DND-41 (cell line): Measurements from ENCODE around the gene GRAP2.
"Not testable (repeated sequence)": the region's sequence is repeated elsewhere in the genome, so short reads cannot be mapped to it uniquely, and the experiment has no call there.

Experiments used
- ATAC-seq: fragments of 200-7000 bp; cut with Tn5 transposase; 3 replicates; pipeline ENCODE4 v1.9.1; 2021; ENCODE audit warnings: low read depth; ENCODE audit not compliant: insufficient read depth
- DNase-seq: peaks from one replicate; pipeline ENCODE4 v3.0.0-alpha.2; 2020
- H2AFZ ChIP-seq: 2 replicates; pipeline ENCODE4 v1.6.0; 2012; ENCODE audit warnings: low read depth, low read length
- H3K27ac ChIP-seq: 2 replicates; pipeline ENCODE4 v1.5.1; 2012; ENCODE audit warnings: low read length, inconsistent platforms
- H3K27me3 ChIP-seq: fragments of 200-600 bp; sonication (generic); 2 replicates; pipeline ENCODE4 v1.6.0; 2012; ENCODE audit warnings: low read length, mild to moderate bottlenecking, inconsistent platforms; ENCODE audit not compliant: insufficient read depth, poor library complexity
- H3K36me3 ChIP-seq: 2 replicates; pipeline ENCODE4 v1.5.1; 2012; ENCODE audit warnings: low read length, inconsistent platforms; ENCODE audit not compliant: insufficient read depth
- H3K4me1 ChIP-seq: 2 replicates; pipeline ENCODE4 v1.5.1; 2012; ENCODE audit warnings: mild to moderate bottlenecking, low read length; ENCODE audit not compliant: insufficient read depth
- H3K4me2 ChIP-seq: 2 replicates; pipeline ENCODE4 v1.6.0; 2012; ENCODE audit warnings: mild to moderate bottlenecking, moderate library complexity, low read length, inconsistent platforms; ENCODE audit not compliant: insufficient read depth
- H3K4me3 ChIP-seq, 2 experiments: fragments of 200-600 bp in 1 of 2; shearing (Covaris generic) in 1 of 2; 2 replicates each; pipeline ENCODE4 v1.5.1; 2012 to 2016; ENCODE audit warnings: inconsistent platforms in 2 of 2, low read length in 2 of 2, mild to moderate bottlenecking in 2 of 2, low read depth in 1 of 2, moderate library complexity in 1 of 2
- H3K79me2 ChIP-seq: 2 replicates; pipeline ENCODE4 v1.6.0; 2012; ENCODE audit warnings: low read length, inconsistent platforms; ENCODE audit not compliant: insufficient read depth
- H3K9ac ChIP-seq: 2 replicates; pipeline ENCODE4 v1.6.0; 2012; ENCODE audit warnings: low read depth, mild to moderate bottlenecking, inconsistent platforms, low read length, moderate library complexity
- H3K9me3 ChIP-seq: 2 replicates; pipeline ENCODE4 v1.5.1; 2012; ENCODE audit warnings: low read length, moderate library complexity, mild to moderate bottlenecking, inconsistent platforms; ENCODE audit not compliant: insufficient read depth, severe bottlenecking
- H4K20me1 ChIP-seq: 2 replicates; pipeline ENCODE4 v1.6.0; 2012; ENCODE audit warnings: low read length; ENCODE audit not compliant: insufficient read depth
- CTCF ChIP-seq: IDR thresholded peaks from 2 replicates; pipeline ENCODE4 v1.5.1; 2012; ENCODE audit warnings: borderline replicate concordance, low read length, moderate library complexity, mild to moderate bottlenecking; ENCODE audit not compliant: poor library complexity, severe bottlenecking; ENCODE audit errors: extremely low read depth
- EZH2 ChIP-seq: IDR thresholded peaks from 3 replicates; pipeline ENCODE4 v1.6.1; 2012; ENCODE audit warnings: borderline replicate concordance, low read depth, mild to moderate bottlenecking, moderate library complexity, low read length, inconsistent platforms; ENCODE audit not compliant: severe bottlenecking

Gene GRAP2

DNA sequence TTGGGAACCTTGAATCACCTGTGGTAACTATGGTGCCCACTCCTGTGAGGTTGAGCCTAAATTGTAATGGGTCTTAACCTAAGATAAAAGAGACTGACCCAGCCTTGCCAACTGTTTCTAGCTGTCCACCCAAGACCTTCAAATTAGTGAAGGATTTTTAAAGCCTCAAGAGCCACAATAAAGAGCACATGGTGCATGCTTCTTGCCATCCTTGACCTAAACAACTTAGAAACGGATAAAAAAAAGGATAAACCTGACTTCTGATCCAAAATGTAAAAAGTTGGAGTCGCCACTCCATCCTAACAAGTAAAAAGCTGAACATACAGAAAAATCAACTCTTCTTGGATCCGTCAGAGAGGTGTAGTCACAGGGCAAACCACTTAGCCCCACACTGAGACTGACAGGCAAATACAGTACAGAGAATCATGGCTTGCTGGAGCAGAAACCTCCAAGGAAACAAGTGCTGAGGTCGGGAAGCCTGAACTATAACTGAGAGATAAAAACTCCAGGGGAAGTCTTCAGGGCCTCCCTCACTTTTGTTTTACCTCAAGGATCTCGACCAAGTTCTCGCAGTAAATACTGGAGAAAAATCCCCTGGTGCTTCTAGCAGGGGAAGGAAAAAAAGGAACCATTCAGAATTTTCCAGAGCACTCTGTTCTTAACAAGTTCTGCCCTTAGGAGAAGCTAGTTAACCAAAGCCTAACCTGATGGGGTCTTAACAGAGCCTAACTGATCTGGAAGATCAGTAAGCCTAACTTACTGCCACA lies 23.6 kb upstream of the GRAP2 start:
- ATAC-seq: no peak

GRCh38 chr22:39880722-39881121 lies 20.2 kb upstream of the GRAP2 start:
- Histone ChIP-seq H3K4me2 (no peak overlapping the region), H3K27me3 (no peaks in the 10 kb centered on the region), H2AFZ (no peak overlapping the region), H3K27ac (no peak overlapping the region), H3K36me3 (no peaks in the 10 kb centered on the region), H3K4me1 (no peaks in the 10 kb centered on the region), H3K4me3 (no peak overlapping the region), H4K20me1 (no peaks in the 10 kb centered on the region), H3K79me2 (no peaks in the 10 kb centered on the region), H3K9ac (no peak overlapping the region), H3K9me3 (no peaks in the 10 kb centered on the region)
- TF ChIP-seq EZH2 (no peak), CTCF (no peak)
- ATAC-seq (no peak), DNase-seq (no peak)

More for the DNA sequence above, 23.6 kb upstream of the GRAP2 start:
- DNase-seq: no peak
- no peaks in the 10 kb centered on the region for H3K79me2 ChIP-seq
- no peaks in the 10 kb centered on the region for H3K9me3 ChIP-seq
- H3K27ac ChIP-seq: no peak overlapping the region
- no peaks in the 10 kb centered on the region for H3K36me3 ChIP-seq
- TF ChIP-seq EZH2: no peak
- TF ChIP-seq CTCF: no peak
- H3K4me2 ChIP-seq: no peak overlapping the region
- no peak overlapping the region for H3K9ac ChIP-seq
- H2AFZ ChIP-seq: no peak overlapping the region
- H3K4me1 ChIP-seq: no peaks in the 10 kb centered on the region
- H3K27me3 ChIP-seq: no peaks in the 10 kb centered on the region
- H3K4me3 ChIP-seq: no peak overlapping the region
- H4K20me1 ChIP-seq: no peaks in the 10 kb centered on the region

DNA sequence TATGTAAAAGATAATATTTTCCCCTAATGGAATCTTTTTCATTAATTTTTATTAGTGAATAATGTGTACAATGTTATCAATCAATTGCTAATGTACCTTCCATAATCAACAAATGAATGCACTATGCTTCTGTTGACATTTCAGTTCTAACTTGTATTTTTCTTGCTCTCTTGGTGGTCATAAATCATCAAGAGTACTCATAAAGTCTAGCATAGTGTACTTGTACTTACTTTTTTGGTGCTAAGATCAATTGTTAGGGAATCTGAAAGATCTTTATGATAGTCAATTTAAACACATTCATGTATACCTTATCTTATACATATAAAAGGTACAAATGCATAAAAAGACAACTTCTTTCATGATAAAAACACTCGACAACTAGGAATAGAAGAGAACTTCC lies 17.8 kb upstream of the GRAP2 start:
- DNase-seq (no peak), ATAC-seq (no peak)
- no peak overlapping the region for H3K27ac ChIP-seq
- TF ChIP-seq CTCF: no peak
- no peak for TF ChIP-seq EZH2
- H3K27me3 ChIP-seq: no peaks in the 10 kb centered on the region
- H3K36me3 ChIP-seq: no peaks in the 10 kb centered on the region
- H3K4me1 ChIP-seq: no peaks in the 10 kb centered on the region
- H3K9me3 ChIP-seq: no peaks in the 10 kb centered on the region
- H2AFZ ChIP-seq: no peak overlapping the region
- H4K20me1 ChIP-seq: no peaks in the 10 kb centered on the region
- no peak overlapping the region for H3K4me2 ChIP-seq
- H3K79me2 ChIP-seq: no peaks in the 10 kb centered on the region
- no peak overlapping the region for H3K9ac ChIP-seq
- H3K4me3 ChIP-seq: no peak overlapping the region

DNA sequence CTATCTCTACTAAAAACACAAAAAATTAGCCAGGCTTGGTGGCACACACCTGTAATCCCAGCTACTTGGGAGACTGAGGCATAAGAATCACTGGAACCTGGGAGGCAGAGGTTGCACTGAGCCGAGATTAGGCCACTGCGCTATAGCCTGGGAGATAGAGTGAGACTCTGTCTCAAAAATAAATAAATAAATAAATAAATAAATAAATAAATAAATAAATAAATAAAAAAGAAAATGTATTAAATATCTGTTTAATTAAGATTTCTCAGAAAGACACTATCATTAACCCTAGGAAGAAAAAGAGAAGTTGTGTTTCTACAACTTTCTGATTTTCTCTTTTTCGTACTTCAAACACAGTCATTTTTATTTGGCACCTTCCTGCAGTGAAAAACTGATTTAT lies 11.0 kb upstream of the GRAP2 start:
- ATAC-seq, DNase-seq: not testable (repeated sequence)

More for the DNA sequence above, 11.0 kb upstream of the GRAP2 start:
- not testable (repeated sequence) for H3K9ac ChIP-seq, H4K20me1 ChIP-seq, H3K9me3 ChIP-seq, H3K36me3 ChIP-seq, H3K4me2 ChIP-seq, H3K4me1 ChIP-seq, H3K79me2 ChIP-seq, H3K27me3 ChIP-seq, H3K27ac ChIP-seq, H2AFZ ChIP-seq, H3K4me3 ChIP-seq
